OCI-LY7 (cell line): ENCODE results near the gene PEX7.

Experiments used
- EZH2phosphoT487 ChIP-seq: fragments of 200-600 bp; sonication (generic); IDR thresholded peaks from 2 replicates; pipeline ENCODE4 v1.6.1; 2018; ENCODE audit warnings: low read depth, borderline replicate concordance, mild to moderate bottlenecking, mixed run types, antibody characterized with exemption, low read length, moderate library complexity, mixed read lengths
- TF ChIP-seq, protein P1 (sequence below): fragments of 200-600 bp; sonication (generic); conservative IDR thresholded peaks from 2 replicates; pipeline ENCODE4 v1.5.1; 2014; ENCODE audit warnings: mild to moderate bottlenecking, antibody characterized with exemption, low read length, moderate library complexity, mixed read lengths

DNA sequence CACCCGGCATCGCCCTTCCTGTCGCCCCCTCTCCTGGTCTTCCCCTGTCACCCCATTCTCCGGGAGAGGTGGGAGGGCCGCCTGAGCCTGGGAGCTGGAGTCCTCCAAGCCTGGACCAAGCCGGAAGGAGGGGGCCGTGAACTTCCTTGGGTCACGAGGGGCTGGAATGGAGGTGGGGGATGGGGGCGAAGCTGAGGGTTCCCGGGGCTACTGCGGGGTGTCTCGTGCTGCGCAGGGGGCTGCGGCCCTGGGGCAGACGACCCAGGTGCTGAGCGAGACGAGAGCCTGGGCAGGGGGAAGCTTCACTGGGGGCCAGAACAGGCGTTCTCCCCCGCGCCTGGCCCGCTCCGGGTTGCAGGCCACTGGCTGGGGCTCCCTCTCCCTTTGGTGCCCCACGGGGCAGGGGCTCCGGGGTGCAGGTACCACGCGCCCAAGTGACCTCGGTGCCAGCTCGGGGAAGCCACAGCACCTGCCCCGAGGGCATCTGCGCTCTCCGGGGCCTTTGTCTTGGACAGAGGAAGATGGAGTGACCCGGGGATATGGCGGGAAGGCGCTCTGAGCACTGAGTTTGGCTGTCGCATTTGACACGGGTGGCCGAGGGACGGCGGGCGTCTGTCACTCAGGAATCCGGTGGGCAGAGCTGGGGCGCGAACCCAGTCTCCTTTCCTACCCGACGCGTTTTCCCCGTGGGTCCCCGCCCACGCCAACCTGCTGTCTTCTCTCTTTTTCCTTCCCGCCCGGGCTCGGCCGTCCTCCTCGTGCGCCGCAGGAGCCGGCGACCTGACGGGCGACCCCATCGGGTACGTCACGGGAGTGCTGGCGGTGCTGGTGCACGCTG is 100.9 kb downstream of the PEX7 start:
- TF ChIP-seq, protein P1, sequence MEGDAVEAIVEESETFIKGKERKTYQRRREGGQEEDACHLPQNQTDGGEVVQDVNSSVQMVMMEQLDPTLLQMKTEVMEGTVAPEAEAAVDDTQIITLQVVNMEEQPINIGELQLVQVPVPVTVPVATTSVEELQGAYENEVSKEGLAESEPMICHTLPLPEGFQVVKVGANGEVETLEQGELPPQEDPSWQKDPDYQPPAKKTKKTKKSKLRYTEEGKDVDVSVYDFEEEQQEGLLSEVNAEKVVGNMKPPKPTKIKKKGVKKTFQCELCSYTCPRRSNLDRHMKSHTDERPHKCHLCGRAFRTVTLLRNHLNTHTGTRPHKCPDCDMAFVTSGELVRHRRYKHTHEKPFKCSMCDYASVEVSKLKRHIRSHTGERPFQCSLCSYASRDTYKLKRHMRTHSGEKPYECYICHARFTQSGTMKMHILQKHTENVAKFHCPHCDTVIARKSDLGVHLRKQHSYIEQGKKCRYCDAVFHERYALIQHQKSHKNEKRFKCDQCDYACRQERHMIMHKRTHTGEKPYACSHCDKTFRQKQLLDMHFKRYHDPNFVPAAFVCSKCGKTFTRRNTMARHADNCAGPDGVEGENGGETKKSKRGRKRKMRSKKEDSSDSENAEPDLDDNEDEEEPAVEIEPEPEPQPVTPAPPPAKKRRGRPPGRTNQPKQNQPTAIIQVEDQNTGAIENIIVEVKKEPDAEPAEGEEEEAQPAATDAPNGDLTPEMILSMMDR = no peak
- no peak for TF ChIP-seq EZH2phosphoT487
